HepG2 (cell line): Measurements from ENCODE around the gene ALDH18A1.

Experiments
- CTCF ChIP-seq: sonication (generic); formaldehyde crosslinking; IDR thresholded peaks from 2 replicates; pipeline ENCODE4 v1.5.0; 2020; ENCODE audit warnings: mild to moderate bottlenecking, missing genetic modification reagents, moderate library complexity
- ELF4 ChIP-seq: sonication (generic); formaldehyde crosslinking; IDR thresholded peaks from 2 replicates; pipeline ENCODE4 v1.5.0; 2020; ENCODE audit warnings: missing genetic modification reagents, mild to moderate bottlenecking, moderate library complexity, borderline replicate concordance
- JUND ChIP-seq: sonication (generic); formaldehyde crosslinking; IDR thresholded peaks from 2 replicates; pipeline ENCODE4 v1.8.0; 2022; ENCODE audit warnings: mild to moderate bottlenecking, missing genetic modification reagents
- NR2C2 ChIP-seq: sonication (generic); formaldehyde crosslinking; IDR thresholded peaks from 2 replicates; pipeline ENCODE4 v1.4.0; 2020; ENCODE audit warnings: missing genetic modification reagents, mild to moderate bottlenecking, moderate library complexity, borderline replicate concordance
- STAG1 ChIP-seq: sonication (generic); formaldehyde crosslinking; IDR thresholded peaks from 2 replicates; pipeline ENCODE4 v1.4.0; 2020; ENCODE audit warnings: missing genetic modification reagents
- TARDBP ChIP-seq: sonication (generic); formaldehyde crosslinking; IDR thresholded peaks from 2 replicates; pipeline ENCODE4 v1.8.0; 2022; ENCODE audit warnings: mild to moderate bottlenecking, missing genetic modification reagents
- TCF7 ChIP-seq: sonication (generic); IDR thresholded peaks from 2 replicates; pipeline ENCODE4 v1.6.1; 2016; ENCODE audit warnings: antibody characterized with exemption, low read depth
- ZFP82 ChIP-seq: sonication (generic); formaldehyde crosslinking; IDR thresholded peaks from 2 replicates; pipeline ENCODE4 v1.5.1; 2020; ENCODE audit warnings: mild to moderate bottlenecking, missing genetic modification reagents, borderline replicate concordance
- ZNF224 ChIP-seq: sonication (generic); formaldehyde crosslinking; IDR thresholded peaks from 2 replicates; pipeline ENCODE4 v1.5.0; 2020; ENCODE audit warnings: mild to moderate bottlenecking, missing genetic modification reagents
- ZNF256 ChIP-seq: sonication (generic); formaldehyde crosslinking; conservative IDR thresholded peaks from 2 replicates; pipeline ENCODE4 v1.4.0; 2020; ENCODE audit warnings: missing genetic modification reagents

GRCh38 chr10:95579292-95579691 is 77.2 kb downstream of the ALDH18A1 start:
- TF ChIP-seq ZNF224 (CRISPR knock-in tag) (no peak), ZFP82 (no peak), TCF7 (no peak), JUND (CRISPR knock-in tag) (no peak), ZNF256 (CRISPR knock-in tag) (no peak), TARDBP (no peak), CTCF (CRISPR knock-in tag) (no peak), STAG1 (CRISPR knock-in tag) (no peak), NR2C2 (no peak), ELF4 (no peak)
